Measurements from ENCODE around the gene IGF2R.

IGF2R gene

GRCh38 chr6:160084198-160084776, 115.4 kb downstream of the IGF2R start:
- no peak for TF ChIP-seq CTCF (IDR thresholded peaks at IDR 0.05; ENCODE audit: extremely low read depth, missing control alignments)
- no peak for DNase-seq (ENCODE audit: low spot score)

GRCh38 chr6:160085226-160085625, 116.3 kb downstream of the IGF2R start:
- no peak for DNase-seq (ENCODE audit: low spot score)
- TF ChIP-seq CTCF (IDR thresholded peaks at IDR 0.05; ENCODE audit: extremely low read depth, missing control alignments): no peak

GRCh38 chr6:160085713-160086505, 117.0 kb downstream of the IGF2R start:
- DNase-seq (ENCODE audit: low spot score): no peak
- no peak for TF ChIP-seq CTCF (IDR thresholded peaks at IDR 0.05; ENCODE audit: extremely low read depth, missing control alignments)

- no peak for DNase-seq (ENCODE audit: low spot score)
- TF ChIP-seq CTCF (IDR thresholded peaks at IDR 0.05; ENCODE audit: extremely low read depth, missing control alignments): no peak
These were observed 117.9 kb downstream of the IGF2R start for GRCh38 chr6:160086754-160087153.

- no peak for DNase-seq (ENCODE audit: low spot score)
- TF ChIP-seq CTCF (IDR thresholded peaks at IDR 0.05; ENCODE audit: extremely low read depth, missing control alignments): peak; percentile 19
These were observed 119.3 kb downstream of the IGF2R start for GRCh38 chr6:160088069-160088783.

GRCh38 chr6:160088784-160089533, 120.1 kb downstream of the IGF2R start:
- DNase-seq (ENCODE audit: low spot score): no peak
- TF ChIP-seq CTCF (IDR thresholded peaks at IDR 0.05; ENCODE audit: extremely low read depth, missing control alignments): no peak
